ENCODE results near the gene TRMT11.
A peak's percentile ranks its signal among the peaks of the same experiment; 100 is the strongest.

DNA sequence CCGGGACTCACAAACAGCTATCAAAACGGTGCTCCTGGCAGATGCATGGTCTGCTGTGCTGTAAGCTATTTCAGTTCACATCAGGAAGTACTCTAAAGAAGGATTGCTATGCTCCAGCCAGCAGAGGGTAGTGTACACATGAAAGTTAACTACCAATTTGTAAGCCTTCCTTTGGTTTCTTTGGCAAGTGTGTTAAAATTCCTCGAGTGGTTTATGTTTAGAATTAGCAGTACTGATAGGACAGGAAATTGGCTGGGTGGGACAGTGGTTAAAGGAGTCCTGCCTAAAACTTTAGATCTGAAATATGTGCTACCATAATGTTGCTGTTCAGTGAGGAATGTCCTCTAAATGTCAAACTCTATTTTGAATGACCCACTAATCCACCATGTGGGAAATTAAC lies 47.4 kb downstream of the TRMT11 start:
- TF ChIP-seq, protein P1, sequence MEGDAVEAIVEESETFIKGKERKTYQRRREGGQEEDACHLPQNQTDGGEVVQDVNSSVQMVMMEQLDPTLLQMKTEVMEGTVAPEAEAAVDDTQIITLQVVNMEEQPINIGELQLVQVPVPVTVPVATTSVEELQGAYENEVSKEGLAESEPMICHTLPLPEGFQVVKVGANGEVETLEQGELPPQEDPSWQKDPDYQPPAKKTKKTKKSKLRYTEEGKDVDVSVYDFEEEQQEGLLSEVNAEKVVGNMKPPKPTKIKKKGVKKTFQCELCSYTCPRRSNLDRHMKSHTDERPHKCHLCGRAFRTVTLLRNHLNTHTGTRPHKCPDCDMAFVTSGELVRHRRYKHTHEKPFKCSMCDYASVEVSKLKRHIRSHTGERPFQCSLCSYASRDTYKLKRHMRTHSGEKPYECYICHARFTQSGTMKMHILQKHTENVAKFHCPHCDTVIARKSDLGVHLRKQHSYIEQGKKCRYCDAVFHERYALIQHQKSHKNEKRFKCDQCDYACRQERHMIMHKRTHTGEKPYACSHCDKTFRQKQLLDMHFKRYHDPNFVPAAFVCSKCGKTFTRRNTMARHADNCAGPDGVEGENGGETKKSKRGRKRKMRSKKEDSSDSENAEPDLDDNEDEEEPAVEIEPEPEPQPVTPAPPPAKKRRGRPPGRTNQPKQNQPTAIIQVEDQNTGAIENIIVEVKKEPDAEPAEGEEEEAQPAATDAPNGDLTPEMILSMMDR (IDR thresholded peaks at IDR 0.05), result peak in 5 of 7 experiments; percentile 32 to 59 (median 53)
- TF ChIP-seq POLR2A (IDR thresholded peaks at IDR 0.05) (no peak), EP300 (IDR thresholded peaks at IDR 0.05) (no peak), POLR2AphosphoS5 (IDR thresholded peaks at IDR 0.05) (peak in 2 of 3 donors; percentile 26 to 72)
